GM21381 (cell line): ENCODE data around the gene CFAP46.
A peak's percentile ranks its signal among the peaks of the same experiment; 100 is the strongest.

ENCODE experiments used
- ATAC-seq: cut with Tn5 transposase; IDR thresholded peaks from one replicate; pipeline ENCODE4 v1.9.1; 2021; ENCODE audit warnings: mild to moderate bottlenecking, moderate library complexity; ENCODE audit not compliant: unreplicated experiment

Gene CFAP46

GRCh38 chr10:132946806-132947546 lies 4.6 kb upstream of the CFAP46 start:
- ATAC-seq: no peak

GRCh38 chr10:132946311-132946710 lies 3.9 kb upstream of the CFAP46 start:
- no peak for ATAC-seq

- no peak for ATAC-seq
These were observed 3.5 kb upstream of the CFAP46 start for GRCh38 chr10:132945894-132946255.

GRCh38 chr10:132945125-132945893 lies 2.9 kb upstream of the CFAP46 start:
- no peak for ATAC-seq

- no peak for ATAC-seq
These were observed 2.1 kb upstream of the CFAP46 start for GRCh38 chr10:132944510-132944909.

GRCh38 chr10:132943791-132944404 lies 1.5 kb upstream of the CFAP46 start:
- ATAC-seq: no peak

- ATAC-seq: no peak
These were observed 854 bp upstream of the CFAP46 start for GRCh38 chr10:132943058-132943790.

GRCh38 chr10:132941640-132942051 lies 724 bp downstream of the CFAP46 start:
- ATAC-seq: no peak

GRCh38 chr10:132940791-132941465 lies 1.4 kb downstream of the CFAP46 start:
- no peak for ATAC-seq

- ATAC-seq: peak; percentile 55
These were observed 2.2 kb downstream of the CFAP46 start for GRCh38 chr10:132939957-132940790.

GRCh38 chr10:132939378-132939955 lies 2.9 kb downstream of the CFAP46 start:
- ATAC-seq: no peak

- ATAC-seq: no peak
These were observed 3.7 kb downstream of the CFAP46 start for GRCh38 chr10:132938472-132939339.

- ATAC-seq: no peak
These were observed 4.5 kb downstream of the CFAP46 start for GRCh38 chr10:132937861-132938260.

- no peak for ATAC-seq
These were observed 7.4 kb downstream of the CFAP46 start for GRCh38 chr10:132934953-132935352.

- no peak for ATAC-seq
These were observed 8.9 kb downstream of the CFAP46 start for GRCh38 chr10:132933308-132934042.

- no peak for ATAC-seq
These were observed 9.7 kb downstream of the CFAP46 start for GRCh38 chr10:132932461-132933307.
